DMS 273 treated with DMSO at 0.1 percent for 48 hours (cell line): ENCODE measurements around the gene KCNK10.

Source experiments
- DNase-seq: peaks from one replicate; lab custom pipeline; 2025; lab: John Stamatoyannopoulos, UW

Gene KCNK10

GRCh38 chr14:88227693-88228092 is 95.4 kb downstream of the KCNK10 start:
- DNase-seq = no peak

- no peak for DNase-seq
Observed at GRCh38 chr14:88225721-88226120, 97.3 kb downstream of the KCNK10 start.

DNA sequence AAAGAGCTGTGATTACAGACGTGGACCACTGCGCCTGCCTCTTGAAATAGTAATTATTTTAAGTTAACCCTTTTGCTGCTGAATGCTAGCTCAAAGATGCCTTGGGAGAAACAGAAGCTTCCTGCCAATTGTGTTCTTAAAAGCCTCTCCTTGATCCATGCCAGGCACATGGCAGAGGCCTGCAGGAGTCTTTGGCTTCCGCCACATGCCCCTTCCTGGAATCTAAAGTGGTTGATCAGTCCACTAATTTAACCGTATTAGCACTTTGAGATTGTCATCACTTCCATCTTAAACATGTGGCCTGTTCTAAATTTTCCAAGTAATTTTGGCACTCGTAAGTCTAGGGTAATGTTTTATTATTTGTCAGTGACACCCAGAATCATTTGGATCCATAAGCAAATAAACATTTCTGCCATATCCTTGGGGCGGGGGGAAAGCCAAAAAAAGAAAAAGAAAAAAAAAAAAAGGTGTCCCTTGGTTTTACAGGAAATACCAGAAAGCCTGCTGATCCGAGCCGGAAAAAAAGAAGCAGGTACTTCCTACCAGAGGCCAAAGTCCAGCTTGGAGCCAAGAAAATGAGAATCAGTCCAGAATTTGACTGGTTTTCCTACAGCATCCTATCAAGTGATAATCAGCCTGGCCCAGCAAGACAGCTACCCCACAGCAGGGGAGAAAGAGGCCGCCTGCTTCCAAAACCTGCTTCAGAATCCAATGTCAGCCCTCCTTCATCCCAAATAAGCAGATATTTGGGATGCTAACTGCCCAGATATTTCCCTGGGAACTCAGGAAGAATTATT is 104.8 kb downstream of the KCNK10 start:
- no peak for DNase-seq

DNA sequence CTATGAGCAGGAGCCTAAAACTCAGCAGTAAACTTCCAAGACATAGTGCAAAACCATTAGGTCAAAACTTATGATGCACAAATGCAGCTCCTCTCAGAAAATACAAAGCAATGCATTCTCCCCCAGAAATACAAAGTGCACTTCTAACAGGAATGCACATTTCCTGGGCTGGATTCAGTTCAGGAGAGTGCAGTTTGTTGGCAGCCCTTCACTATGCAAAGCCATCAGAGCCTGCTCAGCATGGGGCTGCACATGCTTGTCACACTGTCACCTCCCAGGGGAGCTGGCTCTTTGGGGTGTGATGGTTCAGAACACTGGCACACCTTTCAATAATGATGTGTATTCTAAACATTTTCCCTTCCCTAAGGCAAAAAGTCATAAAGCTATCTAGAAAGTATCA is 110.4 kb downstream of the KCNK10 start:
- no peak for DNase-seq

- no peak for DNase-seq
Observed at GRCh38 chr14:88210426-88210825, 112.6 kb downstream of the KCNK10 start.

DNA sequence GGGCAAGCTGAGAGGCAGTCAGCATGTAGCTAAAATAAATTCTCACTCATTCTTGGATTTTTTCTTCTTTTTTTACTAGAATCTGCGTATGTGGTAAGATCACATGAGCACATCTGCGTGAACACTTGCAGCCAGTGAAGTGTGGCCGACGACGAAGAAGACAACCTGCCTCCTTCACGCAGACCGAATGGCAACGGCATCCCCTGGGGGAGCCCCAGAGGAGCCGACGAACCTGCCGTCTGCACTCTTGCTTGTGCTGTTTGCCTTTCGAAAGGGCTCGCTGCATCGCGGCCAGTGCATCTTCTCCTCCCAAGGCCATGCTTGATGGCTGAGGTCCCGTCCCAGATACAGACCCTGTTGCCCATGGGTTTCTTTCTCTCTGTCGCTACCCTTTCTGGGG is 113.8 kb downstream of the KCNK10 start:
- no peak for DNase-seq

DNA sequence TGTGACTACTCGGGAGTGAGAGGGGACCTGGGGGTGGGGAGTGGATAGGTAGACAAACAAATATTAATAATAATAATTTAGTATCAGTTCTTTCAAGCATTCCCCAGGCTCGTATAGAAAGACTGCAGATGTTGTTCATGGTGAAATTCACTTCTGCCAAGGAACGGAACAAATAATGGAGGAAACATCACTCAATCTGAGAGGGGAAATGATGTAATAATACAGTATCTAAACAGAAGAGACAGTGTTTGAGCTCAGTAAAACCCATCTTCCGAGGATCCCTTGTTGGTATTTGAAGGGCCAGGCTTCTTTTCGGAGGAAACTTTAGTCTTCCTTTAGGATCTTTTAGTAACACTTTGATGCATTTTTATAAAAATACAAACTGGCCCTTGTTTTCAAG is 114.2 kb downstream of the KCNK10 start:
- no peak for DNase-seq

DNA sequence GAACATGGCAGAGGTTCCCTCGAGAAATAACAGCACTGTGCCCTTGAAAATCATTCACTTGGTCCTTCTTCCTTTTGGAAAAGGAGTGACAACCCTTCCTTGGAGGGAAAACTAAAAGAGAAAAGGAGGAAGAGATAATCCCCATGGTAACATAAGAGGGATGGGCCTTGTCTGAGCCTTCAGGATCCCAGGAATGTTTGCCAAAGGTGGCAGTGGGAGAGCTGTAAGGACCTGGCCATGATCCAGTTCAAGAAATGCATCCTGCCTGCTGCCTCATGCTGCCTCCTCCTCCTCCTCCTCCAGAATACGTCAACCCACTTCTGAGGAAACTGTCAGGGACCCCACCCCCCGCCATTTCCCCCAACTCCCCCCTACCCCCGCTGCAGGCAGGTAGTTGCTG is 118.8 kb downstream of the KCNK10 start:
- DNase-seq = no peak

DNA sequence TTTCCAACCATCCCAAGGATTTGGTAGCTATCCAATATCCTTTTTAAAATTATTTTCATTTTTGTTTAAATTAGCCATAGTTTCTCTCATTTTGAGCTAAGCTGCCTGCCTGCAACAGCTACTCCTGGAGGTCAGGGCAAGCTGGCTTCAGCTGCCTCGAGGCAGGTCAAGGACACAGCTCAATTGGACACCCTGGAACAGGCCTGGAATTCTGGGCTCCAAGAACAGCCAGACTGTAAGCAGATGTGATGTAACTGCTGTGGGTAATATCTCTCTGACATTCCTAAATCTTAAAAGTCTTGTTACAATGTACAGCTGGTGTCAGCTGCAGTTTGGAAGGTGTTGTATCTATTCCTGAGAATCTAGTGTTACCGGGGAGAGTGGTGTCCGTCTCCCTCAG is 119.8 kb downstream of the KCNK10 start:
- DNase-seq = no peak

- DNase-seq = no peak
Observed at GRCh38 chr14:88202286-88202685, 120.8 kb downstream of the KCNK10 start.

- no peak for DNase-seq
Observed at GRCh38 chr14:88201851-88202250, 121.2 kb downstream of the KCNK10 start.

- DNase-seq = no peak
Observed at GRCh38 chr14:88199882-88200281, 123.2 kb downstream of the KCNK10 start.

- no peak for DNase-seq
Observed at GRCh38 chr14:88198446-88198845, 124.6 kb downstream of the KCNK10 start.

DNA sequence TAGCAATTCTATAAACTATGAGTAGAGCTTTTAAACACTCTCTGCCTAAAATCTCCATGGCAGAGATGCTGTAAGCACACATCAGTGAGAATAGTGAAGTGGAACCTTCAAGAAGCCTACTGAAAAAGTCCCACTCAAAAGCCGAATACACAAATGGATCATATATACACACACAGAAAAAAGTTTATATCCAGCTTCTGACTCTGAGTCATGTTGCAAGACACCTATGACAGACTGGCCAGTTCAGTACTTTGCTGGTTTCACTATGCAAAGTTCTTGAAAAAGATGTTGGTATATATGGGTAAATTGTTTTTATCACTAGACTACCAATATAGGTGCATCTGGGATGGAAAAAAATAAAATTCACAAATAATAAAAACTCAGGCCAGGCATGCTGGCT is 126.1 kb downstream of the KCNK10 start:
- DNase-seq = no peak

DNA sequence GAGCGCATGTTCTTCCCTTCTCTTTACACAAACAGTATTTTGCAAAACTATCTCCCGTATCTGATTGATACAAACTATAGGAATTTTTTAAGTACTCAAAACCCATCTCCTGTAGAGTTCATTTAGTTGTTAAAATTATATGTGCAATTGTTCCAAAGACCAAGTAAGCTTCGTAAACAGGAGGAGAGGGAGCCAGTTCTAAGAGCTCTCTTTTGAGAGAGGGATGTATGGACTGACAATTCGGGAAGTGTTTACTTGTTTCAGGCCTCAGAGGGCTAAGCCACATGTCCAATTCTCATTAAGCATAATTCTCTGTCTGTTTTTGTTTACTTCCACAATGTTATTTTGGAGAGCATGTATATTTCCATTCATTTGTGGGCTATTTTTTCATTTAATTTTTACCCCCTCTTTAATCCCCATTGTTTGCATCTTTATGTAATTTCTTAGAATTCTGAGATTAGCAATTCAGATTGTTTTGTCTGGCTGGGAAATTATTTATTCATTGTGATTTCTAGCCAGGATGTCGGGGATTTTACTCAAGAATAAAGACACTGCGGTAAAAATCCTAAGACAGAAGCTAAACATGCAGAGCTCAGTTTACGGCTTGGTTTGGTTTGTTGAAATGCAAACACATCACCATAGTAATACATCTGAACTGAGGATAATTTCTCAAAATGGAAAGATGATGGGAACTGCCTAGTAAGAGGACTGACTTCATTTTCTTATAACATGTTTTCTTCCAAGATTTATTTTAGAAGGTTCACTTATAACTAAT is 126.8 kb downstream of the KCNK10 start:
- no peak for DNase-seq

DNA sequence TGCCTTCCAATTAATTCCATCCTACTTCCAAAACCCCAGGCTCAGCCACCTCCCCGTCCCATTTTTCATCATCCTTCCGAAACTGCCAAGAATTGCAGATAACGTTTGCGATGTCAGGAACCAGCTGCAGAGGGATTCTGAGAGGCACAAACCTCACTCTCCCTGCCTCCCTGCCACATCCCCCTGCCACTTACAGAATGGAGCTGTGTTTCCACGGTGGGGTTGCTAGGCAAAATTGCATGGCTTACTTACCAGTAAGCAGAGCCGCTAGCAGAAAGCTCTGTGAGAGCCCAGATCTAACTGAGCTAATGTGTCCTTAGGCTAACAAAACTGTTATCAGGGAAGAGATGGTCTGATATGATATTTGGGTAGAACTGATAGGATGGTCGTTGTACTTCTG is 127.4 kb downstream of the KCNK10 start:
- DNase-seq = no peak

DNA sequence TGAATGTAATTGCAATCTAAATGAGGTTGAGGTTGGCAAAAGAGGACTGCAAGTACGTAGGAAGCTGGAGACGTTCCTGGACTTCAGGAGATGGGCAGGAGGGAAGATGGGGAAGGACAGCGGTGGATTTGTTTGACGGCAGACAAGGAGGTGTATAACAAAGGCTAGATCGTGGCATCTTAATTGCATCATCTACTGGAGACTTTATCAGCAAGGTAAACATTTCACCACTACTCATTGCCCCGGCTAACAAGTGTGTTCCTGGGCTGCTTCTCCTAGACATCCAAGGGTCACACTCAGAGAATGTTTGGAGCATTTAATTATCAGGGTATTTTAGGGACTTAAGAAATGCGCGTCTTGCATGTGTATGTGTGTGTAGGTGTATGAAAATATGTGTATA is 128.5 kb downstream of the KCNK10 start:
- DNase-seq = no peak

DNA sequence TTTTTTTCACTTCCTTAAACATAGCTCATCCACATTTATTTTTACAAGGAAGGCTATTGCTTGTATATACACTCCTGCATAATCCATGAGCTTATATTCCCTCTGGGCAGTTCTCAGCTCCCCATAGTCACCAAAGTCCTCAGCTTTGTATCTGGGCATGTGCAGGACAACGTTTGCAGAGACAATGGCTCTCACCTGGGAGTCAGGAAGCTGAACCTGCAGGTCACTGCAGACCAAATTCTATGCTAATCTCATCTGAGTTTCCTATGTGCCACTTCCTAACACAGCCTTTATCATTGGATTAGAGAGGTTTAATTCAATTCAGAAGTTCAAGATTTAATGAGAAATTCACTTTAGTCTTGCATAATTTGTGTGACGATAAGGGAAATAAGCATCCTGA is 131.5 kb downstream of the KCNK10 start:
- DNase-seq = no peak

GRCh38 chr14:88189417-88190191 is 133.5 kb downstream of the KCNK10 start:
- peak; percentile 48 for DNase-seq

GRCh38 chr14:88188745-88189416 is 134.2 kb downstream of the KCNK10 start:
- DNase-seq = peak; percentile 22

DNA sequence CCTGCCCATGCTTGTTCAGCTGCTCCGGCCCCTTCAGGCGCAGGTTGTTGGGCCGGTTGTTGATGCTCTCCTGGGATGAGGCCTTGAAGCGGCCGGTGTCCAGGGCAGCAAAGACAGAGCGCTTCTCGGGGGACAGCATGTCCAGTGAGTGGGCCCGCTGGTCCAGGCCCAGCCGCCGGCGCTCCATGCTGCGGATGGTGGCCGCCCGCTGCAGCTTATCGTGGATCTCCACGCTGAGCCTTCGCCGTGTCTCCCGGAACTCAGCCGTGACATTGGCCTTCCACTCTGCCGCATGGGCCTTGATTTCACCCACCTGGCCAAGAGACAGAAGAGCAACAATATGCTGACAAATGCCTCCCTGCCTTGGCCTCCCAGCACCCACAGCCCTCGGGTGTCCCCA is 137.2 kb downstream of the KCNK10 start:
- no peak for DNase-seq

GRCh38 chr14:88184956-88185355 is 138.1 kb downstream of the KCNK10 start:
- DNase-seq = no peak
